Fibroblast of lung (primary cell): ENCODE data around the gene TMEM178B.

Experiments
- CTCF ChIP-seq, 2 donors: IDR thresholded peaks in 1 of 2; conservative IDR thresholded peaks in 1 of 2; 1 replicate in 1 of 2; 2 replicates in 1 of 2; pipeline ENCODE4 v1.5.1; 2011 to 2012; ENCODE audit warnings: low read length in 2 of 2, control low read depth in 1 of 2, inconsistent platforms in 1 of 2, low read depth in 1 of 2, mild to moderate bottlenecking in 1 of 2
- EZH2 ChIP-seq: IDR thresholded peaks from 2 replicates; pipeline ENCODE4 v1.5.1; 2012; ENCODE audit warnings: low read length, control low read depth, mild to moderate bottlenecking; ENCODE audit errors: missing control alignments

- TF ChIP-seq CTCF (conservative IDR thresholded peaks at IDR 0.05 in 1 of 2, IDR thresholded peaks at IDR 0.05 in 1 of 2; ENCODE audit: low read depth in 1 of 2, low read length in 2 of 2), result no peak
- TF ChIP-seq EZH2, result no peak
These were observed 86.5 kb downstream of the TMEM178B start for GRCh38 chr7:141160246-141160860.
